ENCODE measurements around the gene MINDY4B.

The MINDY4B gene

GRCh38 chr3:150905339-150905738, at the start of gene MINDY4B:
Gene MINDY4B (minus strand): TSS chr3:150905439. CDS start chr3:150905439, 0 bp downstream.
- TF ChIP-seq GATA2 (IDR thresholded peaks at IDR 0.05; ENCODE audit: low read depth, low read length) (no peak), GATA3 (IDR thresholded peaks at IDR 0.05; ENCODE audit: low read depth, low read length) (no peak)

GRCh38 chr3:150951923-150952322, 46.7 kb upstream of the MINDY4B start:
- no peak for TF ChIP-seq GATA2 (IDR thresholded peaks at IDR 0.05; ENCODE audit: low read depth, low read length)
- no peak for TF ChIP-seq GATA3 (IDR thresholded peaks at IDR 0.05; ENCODE audit: low read depth, low read length)

DNA sequence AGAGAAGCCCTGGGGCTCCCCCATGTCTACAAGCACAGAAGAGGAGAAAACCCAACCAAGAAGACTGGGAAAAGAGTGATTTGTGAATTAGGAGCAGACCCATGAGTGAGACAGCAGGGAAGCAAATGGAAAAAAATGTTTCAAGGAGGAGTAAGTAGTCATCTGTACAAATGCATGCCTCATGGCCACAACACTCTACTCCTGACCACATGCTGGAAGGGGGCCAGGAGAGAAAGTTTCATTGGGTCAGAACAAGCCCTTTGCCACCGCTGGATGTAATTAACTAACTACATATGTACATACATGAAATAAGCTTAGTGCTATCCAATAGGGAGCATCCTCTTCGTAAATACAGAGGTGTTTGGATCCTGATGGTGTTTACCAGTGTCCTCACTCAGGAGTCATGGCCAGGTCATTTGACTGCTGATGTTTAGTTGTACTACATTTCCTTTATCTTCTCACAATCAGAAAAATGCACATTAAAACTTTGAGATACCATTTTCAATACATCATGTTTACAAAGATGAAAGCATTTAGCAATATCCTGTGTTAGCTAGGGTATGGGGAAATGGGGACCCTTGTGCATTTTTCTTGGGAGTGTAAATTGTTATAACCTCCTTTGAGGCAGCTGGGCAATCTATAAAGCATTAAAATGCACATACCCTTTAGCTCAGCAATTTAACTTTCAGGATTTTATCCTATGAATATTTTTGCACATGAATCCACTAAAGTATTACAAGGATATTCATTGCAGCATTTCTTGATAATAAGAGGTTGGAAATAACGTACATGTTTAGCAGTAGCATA, 40.2 kb upstream of the MINDY4B start:
- TF ChIP-seq GATA3 (IDR thresholded peaks at IDR 0.05; ENCODE audit: low read depth, low read length) (no peak), GATA2 (IDR thresholded peaks at IDR 0.05; ENCODE audit: low read depth, low read length) (no peak)

DNA sequence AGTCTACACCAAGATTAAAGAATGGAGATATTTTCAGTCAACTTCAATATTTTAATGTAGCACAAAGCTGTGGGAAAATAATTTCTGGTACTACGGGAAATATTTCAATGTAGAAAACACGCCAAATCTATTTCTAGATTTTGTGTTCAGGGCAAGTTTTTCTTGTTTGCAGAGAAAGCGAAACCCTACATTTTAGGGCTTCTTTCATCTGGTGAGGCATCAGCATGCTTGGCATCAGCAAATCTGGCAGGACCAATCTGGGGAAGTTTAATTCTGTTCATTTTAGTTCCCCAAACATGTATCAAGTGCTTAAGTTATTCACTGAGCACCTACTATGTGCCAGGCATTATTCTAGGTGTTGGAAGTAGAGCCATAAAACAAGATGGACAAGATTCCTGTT, 37.0 kb upstream of the MINDY4B start:
- TF ChIP-seq GATA2 (IDR thresholded peaks at IDR 0.05; ENCODE audit: low read depth, low read length) (no peak), GATA3 (IDR thresholded peaks at IDR 0.05; ENCODE audit: low read depth, low read length) (no peak)

GRCh38 chr3:150936693-150937092, 31.5 kb upstream of the MINDY4B start:
- TF ChIP-seq GATA2 (IDR thresholded peaks at IDR 0.05; ENCODE audit: low read depth, low read length) (no peak), GATA3 (IDR thresholded peaks at IDR 0.05; ENCODE audit: low read depth, low read length) (no peak)

GRCh38 chr3:150933473-150933995, 28.3 kb upstream of the MINDY4B start:
- TF ChIP-seq GATA2 (IDR thresholded peaks at IDR 0.05; ENCODE audit: low read depth, low read length): no peak
- TF ChIP-seq GATA3 (IDR thresholded peaks at IDR 0.05; ENCODE audit: low read depth, low read length): no peak

DNA sequence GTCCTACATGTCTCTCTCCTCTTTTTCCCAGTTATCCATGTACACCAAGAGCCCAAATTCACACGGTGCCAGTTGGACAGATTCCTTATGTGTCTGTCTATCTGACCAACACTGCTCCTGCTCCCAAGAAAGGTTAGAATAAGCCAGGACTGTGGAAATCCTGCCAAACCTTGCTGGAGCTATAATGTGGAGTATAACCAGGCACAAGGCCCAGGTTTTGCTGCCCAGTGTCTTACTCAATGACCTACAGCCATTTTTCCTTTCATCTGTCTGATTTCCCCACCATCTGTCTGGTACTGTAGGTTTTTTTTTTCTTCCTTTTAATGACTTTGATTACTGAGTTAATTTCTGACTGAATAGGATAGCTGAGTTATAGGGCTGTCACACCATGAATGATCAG, 26.5 kb upstream of the MINDY4B start:
- no peak for TF ChIP-seq GATA2 (IDR thresholded peaks at IDR 0.05; ENCODE audit: low read depth, low read length)
- no peak for TF ChIP-seq GATA3 (IDR thresholded peaks at IDR 0.05; ENCODE audit: low read depth, low read length)

DNA sequence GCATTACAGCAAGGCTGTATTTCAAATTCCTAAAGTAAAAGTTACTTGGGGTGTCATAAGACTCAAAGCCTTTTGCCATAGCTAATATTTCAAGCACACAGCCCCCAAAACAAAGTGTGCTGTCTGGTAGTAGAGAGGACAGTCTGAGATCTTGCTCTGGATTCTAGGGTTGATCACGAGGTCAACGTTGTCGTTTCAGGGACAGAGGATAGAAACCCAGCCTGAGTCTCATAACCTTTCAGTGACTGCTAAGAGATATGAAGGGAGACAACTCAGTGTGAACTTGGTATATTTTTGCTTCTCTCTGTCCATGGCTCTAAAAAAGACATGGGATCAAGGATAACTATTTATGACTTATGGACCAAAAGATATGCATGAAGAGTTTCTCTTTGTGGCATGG, 25.6 kb upstream of the MINDY4B start:
- TF ChIP-seq GATA3 (IDR thresholded peaks at IDR 0.05; ENCODE audit: low read depth, low read length) (no peak), GATA2 (IDR thresholded peaks at IDR 0.05; ENCODE audit: low read depth, low read length) (no peak)

DNA sequence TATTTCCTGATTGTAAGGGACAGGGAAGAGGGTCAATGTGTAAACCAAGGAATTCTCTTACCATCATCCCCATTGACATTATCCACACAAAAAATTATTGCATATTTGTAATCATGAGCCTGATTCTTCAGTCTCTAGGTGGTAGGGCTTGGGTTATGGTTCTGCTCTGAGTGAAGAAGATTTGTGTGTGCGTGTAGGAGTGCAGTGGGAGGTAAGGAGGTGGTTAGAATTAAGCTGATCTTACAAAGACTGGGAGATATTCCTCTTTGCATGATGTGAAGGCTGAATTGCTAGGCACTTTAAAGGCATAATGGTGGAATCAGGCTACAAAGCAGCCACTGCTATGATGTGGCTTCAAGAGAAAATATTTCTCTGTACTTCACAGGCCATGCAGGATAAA, 23.0 kb upstream of the MINDY4B start:
- TF ChIP-seq GATA2 (IDR thresholded peaks at IDR 0.05; ENCODE audit: low read depth, low read length) (no peak), GATA3 (IDR thresholded peaks at IDR 0.05; ENCODE audit: low read depth, low read length) (no peak)

- TF ChIP-seq GATA3 (IDR thresholded peaks at IDR 0.05; ENCODE audit: low read depth, low read length) (no peak), GATA2 (IDR thresholded peaks at IDR 0.05; ENCODE audit: low read depth, low read length) (no peak)
Observed at GRCh38 chr3:150926328-150926727, 21.1 kb upstream of the MINDY4B start.

DNA sequence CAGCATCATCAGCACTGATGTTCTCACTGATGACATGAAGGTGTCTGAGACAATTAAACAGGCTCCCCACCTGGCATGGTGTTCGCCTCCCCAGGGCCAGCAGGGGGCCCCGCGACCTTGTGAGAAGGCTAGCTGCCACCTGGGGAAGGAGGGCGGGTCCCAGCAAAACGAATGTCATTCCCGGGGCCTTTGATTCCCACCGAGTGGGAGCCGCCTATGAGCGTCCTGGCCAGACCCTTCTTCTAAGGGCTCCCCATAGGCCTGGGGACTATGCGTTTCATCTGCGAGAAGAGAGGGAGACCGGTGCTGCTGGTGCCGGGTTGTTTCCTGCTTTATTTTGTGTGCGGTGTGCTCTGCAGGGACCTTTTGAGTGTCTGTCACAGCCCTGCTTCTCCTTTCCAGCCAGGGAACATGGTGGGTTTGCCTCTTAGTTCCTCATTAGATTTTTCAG, 20.5 kb upstream of the MINDY4B start:
- TF ChIP-seq GATA2 (IDR thresholded peaks at IDR 0.05; ENCODE audit: low read depth, low read length) (no peak), GATA3 (IDR thresholded peaks at IDR 0.05; ENCODE audit: low read depth, low read length) (no peak)

DNA sequence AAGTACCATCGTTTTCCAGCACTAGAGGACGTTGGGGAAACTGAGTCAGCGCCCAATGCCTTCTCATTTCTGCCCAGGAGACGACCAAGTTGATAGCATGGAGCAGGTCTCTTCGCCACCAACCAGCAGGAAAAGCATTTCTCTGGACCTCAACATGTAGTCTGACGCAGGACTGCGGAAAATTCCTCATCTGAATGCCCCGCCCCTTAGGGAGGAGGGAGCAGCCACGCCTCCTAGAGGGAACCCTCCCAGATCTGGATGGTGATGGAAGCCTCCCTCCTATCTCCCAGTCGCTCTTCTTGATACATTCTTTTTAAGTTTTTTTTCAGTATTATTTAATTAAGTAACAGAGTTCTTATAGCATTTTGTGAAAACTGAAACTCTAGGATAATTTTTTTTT, 17.4 kb upstream of the MINDY4B start:
- TF ChIP-seq GATA2 (IDR thresholded peaks at IDR 0.05; ENCODE audit: low read depth, low read length): no peak
- TF ChIP-seq GATA3 (IDR thresholded peaks at IDR 0.05; ENCODE audit: low read depth, low read length): no peak

- TF ChIP-seq GATA2 (IDR thresholded peaks at IDR 0.05; ENCODE audit: low read depth, low read length): no peak
- no peak for TF ChIP-seq GATA3 (IDR thresholded peaks at IDR 0.05; ENCODE audit: low read depth, low read length)
Observed at GRCh38 chr3:150921209-150921608, 16.0 kb upstream of the MINDY4B start.

DNA sequence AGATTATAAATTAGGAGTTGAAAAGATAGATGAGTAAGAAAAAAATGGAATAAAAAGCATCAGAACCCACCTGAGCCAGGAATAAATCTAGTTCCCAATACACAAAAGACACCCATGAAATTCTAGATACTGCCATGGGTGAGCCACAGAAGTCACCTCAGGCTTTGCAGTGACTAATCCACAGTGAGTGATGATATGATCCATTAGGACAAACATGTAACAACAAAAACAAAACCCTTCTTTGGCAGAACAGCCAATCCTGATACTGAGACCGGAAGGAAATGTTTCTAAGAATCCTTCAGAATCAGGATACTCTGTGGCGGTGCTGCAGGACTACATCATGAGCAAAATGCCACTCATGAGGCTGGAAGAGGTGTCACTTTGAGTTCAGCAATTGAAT, 15.0 kb upstream of the MINDY4B start:
- TF ChIP-seq GATA2 (IDR thresholded peaks at IDR 0.05; ENCODE audit: low read depth, low read length) (no peak), GATA3 (IDR thresholded peaks at IDR 0.05; ENCODE audit: low read depth, low read length) (no peak)

GRCh38 chr3:150917951-150918350, 12.7 kb upstream of the MINDY4B start:
- TF ChIP-seq GATA2 (IDR thresholded peaks at IDR 0.05; ENCODE audit: low read depth, low read length): no peak
- no peak for TF ChIP-seq GATA3 (IDR thresholded peaks at IDR 0.05; ENCODE audit: low read depth, low read length)
